Caco-2 (cell line): ENCODE data around the gene PRKCB. TPM values are rescaled to one million over a fixed set of nuclear protein-coding genes. Genes with fewer than 3 reads are reported as not detected.

Experiments used
- BruUV-seq: library from RNA; stranded (reverse); fragments of 400-500 nt; replicated peaks from 2 replicates; lab custom pipeline; 2021; lab: Mats Ljungman, UMichigan
- CTCF ChIA-PET: fragments of 300-600 bp; sonication (Branson Sonifier 250); formaldehyde crosslinking; loops from one replicate; lab custom pipeline; 2022; ENCODE audit warnings: antibody characterized with exemption; lab: Charles Lee
- POLR2A ChIA-PET: fragments of 300-600 bp; sonication (Branson Sonifier 250); formaldehyde crosslinking; loops from one replicate; lab custom pipeline; 2022; ENCODE audit warnings: antibody characterized with exemption; lab: Charles Lee
- DNase-seq, 2 experiments: peaks; one replicate each; pipeline versions ENCODE4 v3.0.0 to v3.0.0-alpha.2; 2020 to 2022
- H3K27me3 ChIP-seq: replicated peaks from 2 replicates; pipeline ENCODE4 v1.6.0; 2011; ENCODE audit warnings: low read length; ENCODE audit not compliant: control insufficient read depth, insufficient read depth
- H3K36me3 ChIP-seq: 2 replicates; pipeline ENCODE4 v1.5.1; 2011; ENCODE audit warnings: low read length; ENCODE audit not compliant: control insufficient read depth, insufficient read depth
- H3K4me1 ChIP-seq: fragments of 250-450 bp; sonication (Bioruptor Pico); 2 replicates; pipeline ENCODE4 v1.5.1; 2020; ENCODE audit warnings: mild to moderate bottlenecking
- H3K4me3 ChIP-seq: 2 replicates; pipeline ENCODE4 v1.5.1; 2011; ENCODE audit warnings: low read depth, mild to moderate bottlenecking, control low read depth, low read length
- H3K9me3 ChIP-seq: fragments of 250-450 bp; sonication (Bioruptor Pico); 2 replicates; pipeline ENCODE4 v1.5.1; 2020; ENCODE audit warnings: mild to moderate bottlenecking, moderate library complexity
- H3K27ac Mint-ChIP-seq: one replicate; pipeline ENCODE4 v1.8.0; 2022; ENCODE audit warnings: mixed read lengths; ENCODE audit not compliant: unreplicated experiment
- H3K27me3 Mint-ChIP-seq: one replicate; pipeline ENCODE4 v1.8.0; 2022; ENCODE audit warnings: mixed read lengths; ENCODE audit not compliant: insufficient read depth, unreplicated experiment
- H3K36me3 Mint-ChIP-seq: one replicate; pipeline ENCODE4 v1.8.0; 2022; ENCODE audit warnings: mild to moderate bottlenecking, mixed read lengths; ENCODE audit not compliant: insufficient read depth, unreplicated experiment
- H3K4me1 Mint-ChIP-seq: one replicate; pipeline ENCODE4 v1.8.0; 2022; ENCODE audit warnings: low read depth, mixed read lengths; ENCODE audit not compliant: unreplicated experiment
- H3K4me3 Mint-ChIP-seq: one replicate; pipeline ENCODE4 v1.8.0; 2022; ENCODE audit warnings: mild to moderate bottlenecking, moderate library complexity, mixed read lengths; ENCODE audit not compliant: unreplicated experiment
- H3K9me3 Mint-ChIP-seq: one replicate; pipeline ENCODE4 v1.8.0; 2022; ENCODE audit warnings: mixed read lengths; ENCODE audit not compliant: unreplicated experiment
- CTCF ChIP-seq, 2 experiments: fragments of 200-600 bp in 1 of 2; IDR thresholded peaks; 1 replicate in 1 of 2; 2 replicates in 1 of 2; pipeline versions ENCODE4 v1.5.1 to v1.8.0; 2011 to 2022; ENCODE audit warnings: antibody characterized with exemption in 1 of 2, control low read depth in 1 of 2, inconsistent platforms in 1 of 2, low read depth in 1 of 2, low read length in 1 of 2, mild to moderate bottlenecking in 1 of 2, moderate library complexity in 1 of 2; ENCODE audit not compliant: insufficient read depth in 1 of 2, severe bottlenecking in 1 of 2, unreplicated experiment in 1 of 2
- intact Hi-C: fragments of 100-400 bp; cut with micrococcal nuclease; formaldehyde crosslinking; loops from one replicate; pipeline ENCODE4 v1.10.0; 2022; ENCODE audit not compliant: unreplicated experiment
- total RNA-seq: library from RNA; stranded (reverse); gene quantifications from 2 replicates; pipeline ENCODE4 v1.2.3, GENCODE V29; 2022

PRKCB gene
- total RNA-seq, 1 experiment from 2014 or later, result not detected

- Mint-ChIP-seq H3K4me1 (no peaks in the 10 kb centered on the region), H3K9me3 (no peaks in the 10 kb centered on the region), H3K36me3 (no peaks in the 10 kb centered on the region), H3K27me3 (peaks cover 7% of the 10 kb centered on the region), H3K27ac (no peak overlapping the region), H3K4me3 (no peak overlapping the region)
- TF ChIP-seq CTCF (IDR thresholded peaks at IDR 0.05; ENCODE audit: insufficient read depth in 1 of 2, low read depth in 1 of 2, low read length in 1 of 2, severe bottlenecking in 1 of 2, unreplicated experiment in 1 of 2), result no peak
- no TSS peak for BruUV-seq
- no peaks in the 10 kb centered on the region for H3K9me3 ChIP-seq
- no peaks in the 10 kb centered on the region for H3K4me1 ChIP-seq
- H3K36me3 ChIP-seq, result no peaks in the 10 kb centered on the region
- H3K27me3 ChIP-seq, result no peaks in the 10 kb centered on the region
- intact Hi-C loops, result no loop called here
- H3K4me3 ChIP-seq, result no peak overlapping the region
- CTCF ChIA-PET, result no interaction called here
- POLR2A ChIA-PET, result no interaction called here
- DNase-seq, result no peak
These were observed 411.3 kb downstream of the PRKCB start for GRCh38 chr16:24246911-24247607.

- no TSS peak for BruUV-seq
- TF ChIP-seq CTCF (IDR thresholded peaks at IDR 0.05; ENCODE audit: insufficient read depth in 1 of 2, low read depth in 1 of 2, low read length in 1 of 2, severe bottlenecking in 1 of 2, unreplicated experiment in 1 of 2), result peak; percentile 53 to 85
- intact Hi-C loops, result loop anchor here (1.0 to 5.0 kb wide), 2 partner anchors 211 to 249 kb away; no protein-coding TSS in a partner anchor
- Histone ChIP-seq H3K36me3 (no peaks in the 10 kb centered on the region), H3K4me3 (no peak overlapping the region), H3K9me3 (no peaks in the 10 kb centered on the region), H3K4me1 (peaks cover 3% of the 10 kb centered on the region; the same call in 1 of the 2 replicates), H3K27me3 (no peaks in the 10 kb centered on the region)
- Mint-ChIP-seq H3K36me3 (no peaks in the 10 kb centered on the region), H3K9me3 (no peaks in the 10 kb centered on the region), H3K27ac (no peak overlapping the region), H3K4me3 (no peak overlapping the region), H3K27me3 (no peaks in the 10 kb centered on the region), H3K4me1 (no peaks in the 10 kb centered on the region)
- peak; percentile 34 to 40 for DNase-seq
- ChIA-PET CTCF (interaction anchor here (0.7 to 1.3 kb wide), 4 partner anchors 14 to 252 kb away, joined by 3 to 9 read pairs (median 5); no protein-coding TSS in a partner anchor), POLR2A (no interaction called here)
These were observed 417.4 kb downstream of the PRKCB start for GRCh38 chr16:24253192-24253591.

GRCh38 chr16:24255456-24256371 is 419.9 kb downstream of the PRKCB start, which contains the start of gene CACNG3:
CACNG3 (plus strand) TSS chr16:24256335; CDS start chr16:24256755, 420 bp downstream.
- Histone ChIP-seq H3K4me1 (peaks cover 3% of the 10 kb centered on the region; the same call in 1 of the 2 replicates), H3K4me3 (no peak within 1 kb of the TSS), H3K36me3 (no peaks in the 10 kb centered on the region), H3K9me3 (no peaks in the 10 kb centered on the region), H3K27me3 (no peaks in the 10 kb centered on the region)
- no peaks in the 10 kb centered on the region for H3K4me1 Mint-ChIP-seq
- peaks cover 3% of the 10 kb centered on the region for H3K27me3 Mint-ChIP-seq
- H3K9me3 Mint-ChIP-seq, result no peaks in the 10 kb centered on the region
- no peak for TF ChIP-seq CTCF (IDR thresholded peaks at IDR 0.05; ENCODE audit: insufficient read depth in 1 of 2, low read depth in 1 of 2, low read length in 1 of 2, severe bottlenecking in 1 of 2, unreplicated experiment in 1 of 2)
- no peaks in the 10 kb centered on the region for H3K36me3 Mint-ChIP-seq
- H3K27ac Mint-ChIP-seq, result no peak within 1 kb of the TSS
- ChIA-PET POLR2A (no interaction called here), CTCF (interaction anchor here (1.3 kb wide), 1 partner anchor 185 kb away, joined by 4 read pairs; no protein-coding TSS in a partner anchor)
- intact Hi-C loops, result no loop called here
- no peak within 1 kb of the TSS for H3K4me3 Mint-ChIP-seq
- BruUV-seq, result no TSS peak
- DNase-seq, result peak; percentile 45 to 58
